ENCODE data around the gene SPPL3. TPM values are rescaled to one million over a fixed set of nuclear protein-coding genes. Genes with fewer than 3 reads are reported as not detected.

SPPL3 gene
- total and polyA plus RNA-seq, 8 donors = 7.0 to 25.7 (median 13.8) TPM

- WGBS, 2 donors = 98 to 100% methylated on average over 2 of the region's 2 CpGs
- no peak for TF ChIP-seq CTCF (IDR thresholded peaks at IDR 0.05)
- FAIRE-seq = no peak
Measured at GRCh38 chr12:120813588-120814153, 90.5 kb downstream of the SPPL3 start.

GRCh38 chr12:120810021-120810420 is 94.1 kb downstream of the SPPL3 start:
- H3K36me3 ChIP-seq = peaks cover 0 to 4% (median 0%) of the 10 kb centered on the region in 3 donors
- WGBS, 2 donors = 96 to 99% methylated on average over 3 of the region's 3 CpGs
- intact Hi-C loops (cut with DNase I) = no loop called here
- FAIRE-seq = no peak
- H3K4me3 ChIP-seq = no peak overlapping the region
- no peak for DNase-seq
- ATAC-seq = no peak
- no peak for TF ChIP-seq CTCF (IDR thresholded peaks at IDR 0.05)
- H3K27me3 ChIP-seq = no peaks in the 10 kb centered on the region
- no peak overlapping the region for H3K27ac ChIP-seq
- no peaks in the 10 kb centered on the region for H3K9me3 ChIP-seq
- peaks cover 0 to 9% (median 5%) of the 10 kb centered on the region in 3 donors for H3K4me1 ChIP-seq

More at GRCh38 chr12:120813588-120814153, 90.5 kb downstream of the SPPL3 start:
- DNase-seq (no peak), ATAC-seq (no peak)
- intact Hi-C loops (cut with DNase I) = no loop called here
- Histone ChIP-seq H3K4me1 (peaks cover 0 to 9% (median 5%) of the 10 kb centered on the region in 3 donors), H3K9me3 (no peaks in the 10 kb centered on the region), H3K4me3 (no peak overlapping the region), H3K27me3 (no peaks in the 10 kb centered on the region), H3K27ac (no peak overlapping the region), H3K36me3 (peaks cover 0 to 4% (median 0%) of the 10 kb centered on the region in 3 donors)

- Histone ChIP-seq H3K9me3 (no peaks in the 10 kb centered on the region), H3K4me3 (no peak overlapping the region), H3K4me1 (no peaks in the 10 kb centered on the region), H3K36me3 (no peaks in the 10 kb centered on the region), H3K27ac (no peak overlapping the region), H3K27me3 (no peaks in the 10 kb centered on the region)
- intact Hi-C loops (cut with DNase I) = no loop called here
- FAIRE-seq (no peak), ATAC-seq (no peak), DNase-seq (no peak)
- no peak for TF ChIP-seq CTCF (IDR thresholded peaks at IDR 0.05)
Measured at GRCh38 chr12:120804428-120804827, 99.7 kb downstream of the SPPL3 start.

- intact Hi-C loops (cut with DNase I) = no loop called here
- no peak for FAIRE-seq
- WGBS, 2 donors = 90 to 93% methylated on average over 2 of the region's 2 CpGs
- Histone ChIP-seq H3K27ac (no peak overlapping the region), H3K9me3 (no peaks in the 10 kb centered on the region), H3K27me3 (no peaks in the 10 kb centered on the region), H3K4me1 (no peaks in the 10 kb centered on the region), H3K4me3 (no peak overlapping the region), H3K36me3 (no peaks in the 10 kb centered on the region)
- ATAC-seq = no peak
- TF ChIP-seq CTCF (IDR thresholded peaks at IDR 0.05) = no peak
- DNase-seq = no peak
Measured at GRCh38 chr12:120801146-120801545, 103.0 kb downstream of the SPPL3 start.

GRCh38 chr12:120800665-120801064 is 103.5 kb downstream of the SPPL3 start:
- intact Hi-C loops (cut with DNase I) = no loop called here
- no peak for FAIRE-seq
- TF ChIP-seq CTCF (IDR thresholded peaks at IDR 0.05) = no peak
- Histone ChIP-seq H3K4me1 (no peaks in the 10 kb centered on the region), H3K27me3 (no peaks in the 10 kb centered on the region), H3K4me3 (no peak overlapping the region), H3K27ac (no peak overlapping the region), H3K36me3 (no peaks in the 10 kb centered on the region), H3K9me3 (no peaks in the 10 kb centered on the region)
- no peak for DNase-seq
- ATAC-seq = no peak

Measured in pancreas (tissue), 10 donors.